GM12874 (cell line): ENCODE measurements around the gene ADGRB3.

Source experiments
- CTCF ChIP-seq: IDR thresholded peaks from 2 replicates; pipeline ENCODE4 v1.5.1; 2011; ENCODE audit warnings: low read depth, mild to moderate bottlenecking, control low read depth, low read length, moderate library complexity; ENCODE audit not compliant: insufficient read depth

Gene ADGRB3

DNA sequence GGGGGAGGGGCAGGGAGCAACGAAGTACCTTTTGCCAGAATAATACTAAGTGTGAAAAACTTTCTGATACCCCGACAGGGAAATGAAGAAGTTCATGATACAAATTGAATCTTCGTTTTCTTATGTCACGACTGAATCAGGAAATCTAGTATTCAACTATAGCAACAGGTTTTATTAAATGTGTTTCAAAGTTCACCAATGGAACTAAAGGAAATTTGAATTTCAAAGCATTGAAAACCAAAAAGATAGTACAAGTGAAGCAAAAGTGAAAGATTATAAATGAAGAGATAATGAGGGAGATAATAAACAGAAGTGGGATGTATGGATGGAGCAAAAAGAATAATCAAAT lies 333.2 kb downstream of the ADGRB3 start:
- no peak for TF ChIP-seq CTCF

DNA sequence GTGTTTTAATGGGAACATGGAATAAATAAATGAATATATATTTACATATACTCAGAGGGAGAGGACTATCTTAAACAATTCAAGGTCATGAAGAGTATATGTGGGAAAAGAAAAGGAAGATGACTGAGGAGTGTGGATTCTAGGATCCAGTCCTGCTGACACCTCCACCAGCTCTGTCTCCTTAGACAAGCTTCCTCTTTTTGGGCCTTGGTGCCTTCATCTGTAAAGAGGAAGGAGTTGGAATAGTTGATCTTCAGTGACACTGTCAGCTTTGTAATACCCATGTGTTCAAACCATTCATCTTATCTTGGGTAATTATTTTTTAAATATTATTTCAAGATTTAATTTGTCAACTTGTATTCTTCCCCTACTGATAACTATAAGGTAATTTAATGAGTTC lies 338.0 kb downstream of the ADGRB3 start:
- no peak for TF ChIP-seq CTCF

DNA sequence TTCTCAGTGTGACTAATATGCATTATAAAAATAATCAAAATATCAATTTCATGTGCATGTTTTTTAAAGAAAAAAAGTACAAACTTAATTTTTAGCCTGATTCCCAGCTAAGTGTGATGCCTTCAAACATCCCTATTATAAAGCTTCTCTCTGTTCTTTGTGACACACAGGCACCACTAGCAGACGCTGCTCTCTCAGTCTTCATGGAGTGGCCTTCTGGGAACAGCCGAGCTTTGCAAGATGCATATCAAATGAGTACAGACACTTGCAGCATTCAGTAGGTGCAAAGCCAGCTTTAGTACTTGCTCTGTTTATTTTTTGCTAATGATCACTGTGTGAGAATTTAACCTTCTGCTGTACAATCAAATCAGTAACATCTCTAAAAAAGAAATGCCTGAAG lies 340.0 kb downstream of the ADGRB3 start:
- no peak for TF ChIP-seq CTCF

DNA sequence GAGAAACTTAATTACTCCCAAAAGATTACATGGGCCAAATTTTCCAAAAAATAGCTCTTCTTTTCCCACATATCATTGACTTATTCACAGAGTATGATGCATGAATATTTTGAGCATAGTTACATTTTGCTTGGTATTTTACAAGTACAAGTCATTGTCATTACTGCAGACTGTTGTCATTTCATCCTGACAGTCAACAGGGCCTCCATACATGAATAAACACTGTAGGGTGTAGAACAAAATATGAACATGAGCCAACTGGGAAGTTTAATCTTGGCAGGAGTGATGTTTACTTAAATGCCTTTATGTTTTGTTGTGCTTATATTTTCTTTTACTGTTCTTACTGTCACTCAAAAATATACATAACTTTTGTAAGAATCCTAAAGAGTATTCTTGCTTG lies 340.7 kb downstream of the ADGRB3 start:
- TF ChIP-seq CTCF, result no peak

DNA sequence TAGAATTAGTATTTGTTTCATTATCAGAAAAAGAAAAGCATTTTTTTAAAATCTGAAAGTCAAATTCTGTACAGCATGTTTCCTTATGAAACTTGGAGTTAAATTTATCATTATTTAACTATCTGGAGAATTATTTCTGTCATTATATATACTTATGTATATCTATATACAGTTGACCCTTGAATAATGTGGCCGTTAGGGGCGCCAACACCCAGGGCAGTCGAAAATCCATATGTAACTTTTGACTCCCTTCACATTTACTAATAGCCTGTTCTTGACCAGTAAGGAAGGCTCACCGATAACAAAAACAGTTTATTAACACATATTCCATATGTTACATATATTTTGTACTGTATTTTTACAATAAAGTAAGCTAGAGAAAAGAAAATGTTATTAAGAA lies 341.2 kb downstream of the ADGRB3 start:
- TF ChIP-seq CTCF, result peak; percentile 20; the same call in 1 of the 2 replicates

DNA sequence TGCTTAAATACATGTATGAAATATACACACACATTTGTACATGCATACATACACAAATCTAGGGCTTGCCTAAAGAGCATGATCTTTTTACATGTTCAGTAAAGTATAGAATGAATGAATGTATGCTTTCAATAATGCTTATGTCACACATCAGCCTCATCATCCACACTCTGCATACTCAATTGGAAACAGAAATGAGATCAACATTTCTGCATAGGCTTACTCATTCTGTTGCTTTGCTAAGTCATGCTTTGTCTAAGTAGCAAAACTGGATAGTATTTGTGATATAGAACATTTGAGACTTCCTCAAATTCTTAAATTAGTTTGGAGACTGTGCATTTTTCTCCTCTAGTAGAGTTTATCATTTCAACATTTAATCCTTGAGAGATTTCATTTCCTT lies 343.3 kb downstream of the ADGRB3 start:
- TF ChIP-seq CTCF, result no peak

GRCh38 chr6:68988698-68989097 lies 353.6 kb downstream of the ADGRB3 start:
- no peak for TF ChIP-seq CTCF

GRCh38 chr6:68990317-68990716 lies 355.2 kb downstream of the ADGRB3 start:
- TF ChIP-seq CTCF, result no peak
